NT2/D1 (cell line): Measurements from ENCODE around the gene CTU2.
A peak's percentile ranks its signal among the peaks of the same experiment; 100 is the strongest.

Experiments used
- DNase-seq: peaks from one replicate; pipeline ENCODE4 v3.0.0-alpha.2; 2011; ENCODE audit warnings: low read depth, low spot score
- H3K27me3 ChIP-seq: 2 replicates; pipeline ENCODE4 v1.6.0; 2011; ENCODE audit warnings: mild to moderate bottlenecking; ENCODE audit not compliant: insufficient read length, insufficient read depth
- H3K36me3 ChIP-seq: 2 replicates; pipeline ENCODE4 v1.6.1; 2011; ENCODE audit warnings: mild to moderate bottlenecking, low read length, mixed read lengths; ENCODE audit not compliant: insufficient read depth, insufficient read length
- H3K4me1 ChIP-seq: 2 replicates; pipeline ENCODE4 v1.5.1; 2011; ENCODE audit not compliant: insufficient read depth, insufficient read length
- H3K4me3 ChIP-seq: 2 replicates; pipeline ENCODE4 v1.5.1; 2011; ENCODE audit warnings: low read depth; ENCODE audit not compliant: insufficient read length
- H3K9ac ChIP-seq: 2 replicates; pipeline ENCODE4 v1.6.0; 2011; ENCODE audit warnings: low read depth; ENCODE audit not compliant: insufficient read length
- H3K9me3 ChIP-seq: 2 replicates; pipeline ENCODE4 v1.5.1; 2011; ENCODE audit warnings: mild to moderate bottlenecking, low read length; ENCODE audit not compliant: insufficient read depth
- SUZ12 ChIP-seq: IDR thresholded peaks from 2 replicates; pipeline ENCODE4 v1.6.1; 2011; ENCODE audit not compliant: insufficient read length, insufficient read depth; ENCODE audit errors: extremely low read depth
- YY1 ChIP-seq: IDR thresholded peaks from 2 replicates; pipeline ENCODE4 v1.6.1; 2011; ENCODE audit not compliant: insufficient read length, insufficient read depth
- ZNF274 ChIP-seq: IDR thresholded peaks from 2 replicates; pipeline ENCODE4 v1.6.1; 2011; ENCODE audit warnings: mild to moderate bottlenecking, low read depth, low read length

Gene CTU2

GRCh38 chr16:88705801-88706228, 488 bp upstream of the CTU2 start:
- peaks cover 10% of the 10 kb centered on the region for H3K27me3 ChIP-seq
- peak overlapping the region; percentile 87 for H3K4me3 ChIP-seq
- no peak for DNase-seq
- H3K9ac ChIP-seq: peak overlapping the region; percentile 81
- peaks cover 45% of the 10 kb centered on the region for H3K36me3 ChIP-seq
- H3K9me3 ChIP-seq: no peaks in the 10 kb centered on the region
- no peak for TF ChIP-seq YY1
- TF ChIP-seq SUZ12: no peak
- no peak for TF ChIP-seq ZNF274
- H3K4me1 ChIP-seq: peaks cover 18% of the 10 kb centered on the region

- H3K4me1 ChIP-seq: peaks cover 14% of the 10 kb centered on the region
Measured at GRCh38 chr16:88706965-88707826, 893 bp downstream of the CTU2 start.

GRCh38 chr16:88710556-88710955, 4.3 kb downstream of the CTU2 start:
- TF ChIP-seq YY1 (no peak), SUZ12 (no peak), ZNF274 (no peak)
- Histone ChIP-seq H3K27me3 (peaks cover 3% of the 10 kb centered on the region), H3K9me3 (no peaks in the 10 kb centered on the region), H3K4me1 (no peaks in the 10 kb centered on the region), H3K36me3 (peaks cover 69% of the 10 kb centered on the region), H3K9ac (no peak overlapping the region), H3K4me3 (no peak overlapping the region)
- DNase-seq: no peak

More at GRCh38 chr16:88706965-88707826, 893 bp downstream of the CTU2 start:
- peaks cover 10% of the 10 kb centered on the region for H3K27me3 ChIP-seq
- DNase-seq: no peak
- no peak for TF ChIP-seq YY1
- TF ChIP-seq SUZ12: no peak
- no peak for TF ChIP-seq ZNF274
- peak overlapping the region; percentile 87 for H3K4me3 ChIP-seq
- peaks cover 48% of the 10 kb centered on the region for H3K36me3 ChIP-seq
- H3K9ac ChIP-seq: peak overlapping the region; percentile 81
- no peaks in the 10 kb centered on the region for H3K9me3 ChIP-seq

GRCh38 chr16:88711750-88712340, 5.5 kb downstream of the CTU2 start:
- H3K4me3 ChIP-seq: no peak overlapping the region
- H3K27me3 ChIP-seq: no peaks in the 10 kb centered on the region
- peaks cover 82% of the 10 kb centered on the region for H3K36me3 ChIP-seq
- H3K4me1 ChIP-seq: no peaks in the 10 kb centered on the region
- no peak overlapping the region for H3K9ac ChIP-seq
- TF ChIP-seq YY1 (no peak), ZNF274 (no peak), SUZ12 (no peak)
- H3K9me3 ChIP-seq: no peaks in the 10 kb centered on the region
- DNase-seq: no peak

GRCh38 chr16:88712362-88712979, 6.2 kb downstream of the CTU2 start:
- Histone ChIP-seq H3K9me3 (no peaks in the 10 kb centered on the region), H3K9ac (no peak overlapping the region), H3K4me3 (no peak overlapping the region), H3K36me3 (peaks cover 88% of the 10 kb centered on the region), H3K4me1 (no peaks in the 10 kb centered on the region), H3K27me3 (no peaks in the 10 kb centered on the region)
- no peak for TF ChIP-seq ZNF274
- TF ChIP-seq SUZ12: no peak
- TF ChIP-seq YY1: no peak
- no peak for DNase-seq

GRCh38 chr16:88713054-88713453, 6.8 kb downstream of the CTU2 start:
- no peaks in the 10 kb centered on the region for H3K9me3 ChIP-seq
- H3K4me1 ChIP-seq: no peaks in the 10 kb centered on the region
- H3K36me3 ChIP-seq: peaks cover 92% of the 10 kb centered on the region
- no peak overlapping the region for H3K4me3 ChIP-seq
- no peak for TF ChIP-seq SUZ12
- no peak for TF ChIP-seq ZNF274
- no peak for TF ChIP-seq YY1
- H3K9ac ChIP-seq: no peak overlapping the region
- no peaks in the 10 kb centered on the region for H3K27me3 ChIP-seq
- no peak for DNase-seq
